NCI-H524 treated with DMSO at 0.1 percent for 48 hours (cell line): ENCODE results near the gene SSPN.

ENCODE experiments used
- DNase-seq: peaks from one replicate; lab custom pipeline; 2025; lab: John Stamatoyannopoulos, UW

The SSPN gene

DNA sequence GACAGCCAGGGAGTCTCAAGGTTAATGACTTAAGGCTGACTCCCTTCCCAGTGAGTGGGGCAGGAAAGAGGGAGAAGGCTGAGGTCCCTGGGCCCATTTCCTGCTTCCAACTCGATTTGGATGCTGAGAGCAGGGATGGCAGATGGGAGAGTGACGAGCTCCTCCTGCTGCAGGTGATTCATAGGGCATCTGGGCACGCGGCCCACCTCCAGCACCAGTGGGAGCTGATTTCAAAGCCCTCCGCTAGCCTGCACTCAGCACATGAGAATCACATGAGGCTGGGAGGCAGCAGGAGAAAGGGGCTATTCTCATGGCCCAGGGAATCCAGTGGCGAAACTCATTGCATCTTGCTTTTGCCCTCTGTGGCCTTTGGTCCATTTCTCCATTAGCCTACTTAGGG, 90.8 kb downstream of the SSPN start:
- DNase-seq, result no peak

DNA sequence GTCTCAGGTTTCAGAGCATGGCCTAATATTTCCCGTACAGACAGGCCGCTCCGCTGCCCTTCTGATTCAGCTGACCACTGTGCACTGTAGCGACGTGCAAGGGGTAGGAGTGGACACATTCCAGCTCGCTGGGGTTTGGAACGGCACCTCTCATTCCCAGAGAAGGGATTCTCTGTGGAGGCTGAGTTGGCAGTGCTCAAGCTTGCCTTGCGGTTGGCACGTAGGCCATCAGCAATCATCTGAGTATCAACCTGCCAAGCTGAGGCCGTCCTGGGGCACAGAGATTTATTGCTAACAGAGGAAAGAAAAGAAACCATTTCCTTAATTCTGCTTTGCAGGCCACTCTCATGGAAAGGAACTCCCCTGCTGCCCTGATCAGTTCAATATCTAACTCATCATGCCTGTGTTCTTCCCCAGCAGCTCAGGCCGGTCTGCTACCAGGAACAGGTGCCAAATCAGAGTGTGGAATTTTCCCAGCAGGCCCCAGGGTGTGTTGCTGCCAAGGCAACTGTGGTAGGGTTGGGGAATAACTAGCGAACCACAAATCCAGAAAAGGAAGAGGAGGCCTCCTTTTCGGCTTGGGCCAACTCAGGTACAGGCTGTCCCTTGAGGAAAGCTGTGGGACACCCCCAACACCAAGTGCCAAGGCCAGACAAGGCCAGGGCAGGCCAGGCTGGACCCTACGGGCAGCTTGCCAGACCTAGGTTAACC, 92.5 kb downstream of the SSPN start:
- DNase-seq, result no peak

DNA sequence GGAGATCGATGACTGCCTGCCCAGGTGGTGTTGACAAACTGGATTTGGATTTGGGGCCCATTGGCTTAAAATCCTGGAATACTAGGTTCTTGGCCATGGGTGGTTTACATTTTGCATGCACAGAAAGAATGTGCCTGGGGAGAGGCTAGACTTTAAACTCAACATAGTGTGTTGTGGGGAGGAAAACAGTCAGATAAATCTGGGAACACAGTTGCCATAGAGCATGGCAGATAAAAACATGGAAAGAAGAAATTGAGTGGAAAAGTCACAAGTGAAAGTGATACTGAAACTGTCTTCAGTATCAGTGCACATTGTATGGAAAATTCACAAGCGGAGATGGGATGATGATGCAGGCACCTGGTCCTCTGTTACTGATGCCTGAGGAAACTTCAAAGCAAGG, 95.2 kb downstream of the SSPN start:
- DNase-seq, result no peak

GRCh38 chr12:26292596-26292995, 97.2 kb downstream of the SSPN start:
- DNase-seq, result no peak

DNA sequence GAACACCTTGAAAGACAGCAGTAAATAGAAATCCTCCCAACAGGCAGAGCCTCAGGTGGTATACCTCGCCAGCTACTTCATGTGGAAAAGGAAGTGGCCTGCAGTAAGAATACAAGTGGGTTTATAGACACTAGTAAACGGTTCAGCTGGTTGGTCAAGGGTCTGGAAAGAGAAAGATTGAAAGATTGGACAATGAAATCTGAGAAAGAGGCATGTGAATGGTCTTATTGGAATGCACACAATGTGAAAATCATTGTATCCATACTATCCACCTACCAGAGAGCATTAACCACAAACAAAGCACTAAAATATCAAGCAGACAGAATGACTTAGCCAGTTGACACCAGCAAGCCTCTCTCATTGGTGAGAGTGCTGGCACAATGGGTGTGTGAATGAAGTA, 98.2 kb downstream of the SSPN start:
- no peak for DNase-seq

DNA sequence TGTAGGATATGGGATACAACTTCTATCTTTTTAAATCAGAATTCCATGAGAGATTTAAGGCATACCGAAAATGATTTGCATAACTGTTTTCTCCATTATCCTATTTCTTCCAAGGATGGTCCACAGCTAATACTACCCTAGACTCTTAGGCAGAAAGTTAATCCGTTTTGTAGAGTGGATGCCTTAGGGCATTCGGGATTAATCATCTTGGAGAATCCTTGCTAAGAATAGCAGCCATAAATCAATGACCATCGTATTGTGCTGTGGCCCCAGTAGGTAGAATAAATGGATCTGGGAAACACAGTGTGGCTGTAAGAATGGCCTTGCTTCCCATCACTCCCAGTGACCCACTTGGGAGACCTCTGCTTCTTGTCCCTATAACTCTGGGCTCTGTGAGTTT, 99.6 kb downstream of the SSPN start:
- no peak for DNase-seq

GRCh38 chr12:26297396-26298070, 102.2 kb downstream of the SSPN start:
- DNase-seq, result no peak

DNA sequence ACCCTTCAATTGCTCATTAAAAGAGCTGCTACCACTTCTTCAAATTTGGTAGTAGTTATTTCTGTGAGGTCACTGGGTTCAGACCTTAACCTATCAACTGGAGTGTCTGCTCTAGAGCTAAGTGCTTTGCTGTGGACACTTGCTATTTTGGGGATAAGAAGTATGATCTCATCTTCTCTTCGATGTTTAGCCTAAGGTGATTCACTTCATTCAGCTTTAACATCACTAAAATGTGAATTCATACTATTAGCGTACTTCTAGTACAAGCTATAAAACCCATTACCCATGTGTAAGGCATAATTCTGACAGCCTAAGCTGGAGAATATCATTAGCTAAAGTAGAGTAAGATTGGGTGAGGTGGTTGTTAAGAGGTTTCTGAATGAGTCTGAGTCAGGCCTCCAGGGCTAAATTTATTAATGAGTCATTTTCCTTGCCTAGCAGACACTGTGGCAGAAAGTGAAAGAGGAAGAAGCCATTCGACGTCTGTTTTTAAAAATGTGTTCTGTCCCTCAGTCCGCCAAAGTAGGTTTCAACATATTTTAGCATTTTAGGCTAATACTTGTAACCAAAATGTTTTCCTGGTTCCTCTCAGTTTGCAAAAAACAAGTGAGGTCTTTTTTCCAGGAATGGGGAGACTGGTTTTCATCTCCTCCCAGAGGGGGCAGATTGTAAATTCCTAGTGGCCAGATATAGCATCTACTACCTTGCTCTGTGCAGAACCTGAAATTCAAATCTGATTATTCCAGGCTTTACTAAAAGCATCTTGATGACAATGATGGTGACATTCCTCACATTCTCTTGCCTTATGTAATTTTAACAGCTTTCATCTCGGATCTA, 103.6 kb downstream of the SSPN start:
- DNase-seq, result no peak

DNA sequence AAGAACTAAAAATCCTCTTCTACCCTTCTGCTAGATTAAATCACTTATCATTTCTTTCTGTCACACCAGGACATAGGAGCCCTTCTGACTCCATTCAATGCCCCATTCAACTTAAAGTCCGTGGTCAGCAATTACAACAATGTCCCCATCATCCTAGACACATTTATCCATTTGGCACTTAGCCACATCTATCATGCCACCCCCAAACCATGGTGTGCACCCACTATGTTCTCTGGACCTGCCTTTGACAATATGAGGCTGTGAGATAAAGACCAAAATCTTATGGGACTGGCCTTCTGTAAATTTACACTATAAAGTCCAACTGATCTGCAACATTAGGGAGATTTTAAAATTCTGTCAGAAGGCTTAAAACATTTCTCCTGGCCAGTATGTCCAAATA, 104.4 kb downstream of the SSPN start:
- DNase-seq, result no peak
